GM19468 (cell line): ENCODE results near the gene FZD8.

Experiments used
- ATAC-seq: cut with Tn5 transposase; IDR thresholded peaks from one replicate; pipeline ENCODE4 v1.9.1; 2021; ENCODE audit warnings: mild to moderate bottlenecking, moderate library complexity, moderate number of reproducible peaks; ENCODE audit not compliant: unreplicated experiment; ENCODE audit errors: extremely low read depth

Gene FZD8

GRCh38 chr10:35607475-35608327 lies 34.4 kb downstream of the FZD8 start:
- ATAC-seq = no peak

GRCh38 chr10:35606430-35606829 lies 35.7 kb downstream of the FZD8 start:
- ATAC-seq = no peak

- no peak for ATAC-seq
These were observed 36.9 kb downstream of the FZD8 start, which contains the start of gene GJD4 for GRCh38 chr10:35605191-35605590. Gene GJD4 (plus strand): TSS chr10:35605341. CDS start chr10:35605568, 227 bp downstream.

GRCh38 chr10:35600193-35600592 lies 41.9 kb downstream of the FZD8 start:
- no peak for ATAC-seq

- no peak for ATAC-seq
These were observed 43.7 kb downstream of the FZD8 start for GRCh38 chr10:35598379-35598778.

- ATAC-seq = no peak
These were observed 47.0 kb downstream of the FZD8 start for GRCh38 chr10:35595106-35595505.

- no peak for ATAC-seq
These were observed 47.7 kb downstream of the FZD8 start for GRCh38 chr10:35594115-35595079.

- ATAC-seq = no peak
These were observed 49.7 kb downstream of the FZD8 start for GRCh38 chr10:35592441-35592840.

GRCh38 chr10:35588836-35589235 lies 53.3 kb downstream of the FZD8 start:
- no peak for ATAC-seq
